SIG-M5 treated with dmso at 0.1 percent for 504 hours (cell line): ENCODE data around the gene RHOA.
A peak's percentile ranks its signal among the peaks of the same experiment; 100 is the strongest.
"Not testable (repeated sequence)": the region's sequence is repeated elsewhere in the genome, so short reads cannot be mapped to it uniquely, and the experiment has no call there.

Experiments used
- DNase-seq: peaks from one replicate; lab custom pipeline; 2025; ENCODE audit not compliant: unreplicated experiment; lab: John Stamatoyannopoulos, UW

Gene RHOA

GRCh38 chr3:49370585-49371290, 41.0 kb downstream of the RHOA start:
- no peak for DNase-seq

GRCh38 chr3:49362561-49362960, 49.2 kb downstream of the RHOA start:
- DNase-seq, result no peak

- no peak for DNase-seq
Observed at GRCh38 chr3:49359623-49360022, 52.2 kb downstream of the RHOA start.

GRCh38 chr3:49358884-49359225, 52.9 kb downstream of the RHOA start:
- peak; percentile 63 for DNase-seq

- DNase-seq, result peak; percentile 93
Observed at GRCh38 chr3:49358217-49358883, 53.4 kb downstream of the RHOA start, which contains the start of gene GPX1. Gene GPX1 (minus strand): TSS chr3:49358353. CDS start chr3:49358278, 75 bp downstream.

- DNase-seq, result peak; percentile 35
Observed at GRCh38 chr3:49357443-49358216, 54.1 kb downstream of the RHOA start.

GRCh38 chr3:49357095-49357442, 54.7 kb downstream of the RHOA start:
- DNase-seq, result not testable (repeated sequence)

- DNase-seq, result peak; percentile 40
Observed at GRCh38 chr3:49352890-49353421, 58.8 kb downstream of the RHOA start.

GRCh38 chr3:49352281-49352680, 59.5 kb downstream of the RHOA start:
- no peak for DNase-seq

- DNase-seq, result peak; percentile 84
Observed at GRCh38 chr3:49351521-49352011, 60.2 kb downstream of the RHOA start.

GRCh38 chr3:49349348-49350114, 62.2 kb downstream of the RHOA start:
- DNase-seq, result no peak

- not testable (repeated sequence) for DNase-seq
Observed at GRCh38 chr3:49348361-49348760, 63.4 kb downstream of the RHOA start.

GRCh38 chr3:49346797-49347251, 65.0 kb downstream of the RHOA start:
- DNase-seq, result peak; percentile 35

GRCh38 chr3:49343163-49343562, 68.6 kb downstream of the RHOA start:
- DNase-seq, result peak; percentile 95

GRCh38 chr3:49341996-49342395, 69.8 kb downstream of the RHOA start:
- DNase-seq, result no peak

GRCh38 chr3:49339941-49340800, 71.6 kb downstream of the RHOA start, which contains the start of gene USP4:
Gene USP4 (minus strand): TSS chr3:49340053. CDS start chr3:49340024, 29 bp downstream.
- peak; percentile 95 for DNase-seq

GRCh38 chr3:49339581-49339940, 72.2 kb downstream of the RHOA start:
- DNase-seq, result no peak

GRCh38 chr3:49333916-49334633, 77.7 kb downstream of the RHOA start:
- no peak for DNase-seq

- peak; percentile 67 for DNase-seq
Observed at GRCh38 chr3:49333091-49333490, 78.7 kb downstream of the RHOA start.
